Epidermal melanocyte (primary cell): ENCODE data around the gene MAPKAP1.

ENCODE experiments used
- DNase-seq: peaks from one replicate; pipeline ENCODE4 v3.0.0; 2011; ENCODE audit warnings: low spot score; ENCODE audit not compliant: insufficient read length

The MAPKAP1 gene

DNA sequence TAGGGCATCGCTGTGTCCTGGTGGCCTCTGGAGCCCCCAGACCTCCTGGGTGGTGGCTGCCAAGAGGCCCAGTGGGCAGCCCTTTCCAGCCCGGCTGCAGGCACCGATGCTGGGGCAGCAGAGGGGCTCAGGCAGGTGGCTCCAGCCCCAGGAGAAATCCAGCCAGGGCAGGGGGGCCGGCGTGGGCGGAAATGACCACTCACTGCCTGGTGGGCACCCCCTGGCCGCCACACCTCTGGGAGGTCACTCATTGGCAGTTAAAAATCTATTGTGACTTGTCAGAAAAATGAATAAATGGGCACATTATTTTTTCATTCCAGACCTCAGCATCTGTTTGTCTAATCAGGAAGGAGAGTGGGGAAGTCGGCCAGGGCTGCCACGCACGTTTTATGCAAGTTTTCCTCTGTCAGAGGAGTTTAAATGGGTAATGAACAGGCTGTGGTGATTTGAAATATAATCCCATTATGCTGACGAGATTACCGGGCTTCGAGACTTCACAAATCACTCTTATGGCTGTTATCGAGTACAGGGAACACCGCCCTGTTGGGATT lies 273.5 kb downstream of the MAPKAP1 start:
- DNase-seq = no peak

DNA sequence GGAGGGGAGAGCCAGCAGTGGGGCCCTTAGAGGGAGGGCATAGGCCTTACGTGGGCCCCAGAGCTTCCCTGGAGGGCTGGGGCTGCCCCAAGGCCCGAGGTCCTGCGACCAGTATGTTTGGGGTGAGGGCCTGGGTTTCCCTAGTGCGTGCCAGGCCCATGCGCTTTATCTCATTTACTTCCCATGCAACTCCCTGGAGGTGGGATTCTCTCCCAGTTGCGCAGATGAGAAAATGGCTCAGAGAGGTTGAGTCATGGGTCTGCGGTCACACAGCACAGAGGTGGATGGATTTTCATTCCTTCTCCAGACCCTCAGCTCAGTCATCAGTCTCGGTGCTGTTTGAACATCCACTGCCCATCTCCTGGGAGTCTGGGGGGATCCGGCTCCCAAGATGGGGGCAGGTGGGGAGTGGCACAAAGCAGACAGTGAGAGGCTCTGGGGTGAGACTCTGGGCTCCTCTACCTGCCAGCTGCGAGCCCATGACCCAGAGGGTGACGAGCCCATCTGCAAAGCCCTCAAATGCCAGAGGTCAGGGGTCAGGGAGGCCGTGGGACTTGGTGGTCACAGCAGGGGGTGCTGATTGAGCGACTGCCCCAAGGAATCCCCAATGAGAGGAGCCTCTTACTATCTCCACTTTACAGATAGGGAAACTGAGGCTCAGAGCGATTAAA lies 274.2 kb downstream of the MAPKAP1 start:
- no peak for DNase-seq

DNA sequence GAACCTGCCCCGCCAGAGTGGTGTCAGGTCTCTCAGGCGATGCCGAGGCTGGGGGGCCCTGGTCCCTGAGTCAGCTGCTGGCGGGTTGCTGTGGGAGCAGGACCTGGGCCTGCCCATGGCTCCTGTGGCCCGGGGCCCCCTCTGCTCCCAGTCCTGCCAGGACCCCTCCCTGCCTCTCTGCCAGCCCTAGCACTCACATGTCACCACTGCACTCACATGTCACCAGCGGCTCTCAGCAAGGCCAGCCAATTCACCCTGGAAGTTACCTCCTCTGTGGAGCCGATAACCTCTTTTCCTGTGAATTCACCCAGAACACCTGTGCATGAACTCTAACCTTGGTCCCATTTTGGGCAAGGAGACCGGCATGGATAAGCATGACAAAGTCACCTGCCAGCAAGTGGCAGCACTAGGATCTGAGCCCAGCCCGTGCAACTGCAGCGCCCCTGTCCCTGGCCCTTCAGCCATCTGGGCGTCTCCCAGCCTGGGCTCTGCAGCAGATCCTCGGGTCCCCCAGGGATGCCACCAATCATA lies 275.2 kb downstream of the MAPKAP1 start:
- DNase-seq = no peak

DNA sequence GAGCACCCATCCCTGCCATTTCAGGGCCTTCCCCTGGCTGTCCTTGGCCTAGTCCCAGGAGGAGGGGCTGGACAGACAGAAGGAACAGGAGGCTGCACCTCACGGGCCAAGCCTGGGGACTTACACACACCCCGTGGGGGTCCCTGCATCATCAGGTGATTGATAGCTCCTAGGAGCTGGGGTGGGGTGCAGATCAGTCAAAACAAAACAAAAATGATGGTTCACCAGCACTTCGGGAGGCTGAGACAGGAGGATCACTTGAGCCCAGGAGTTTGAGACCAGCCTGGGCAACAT lies 276.0 kb downstream of the MAPKAP1 start:
- DNase-seq = no peak

DNA sequence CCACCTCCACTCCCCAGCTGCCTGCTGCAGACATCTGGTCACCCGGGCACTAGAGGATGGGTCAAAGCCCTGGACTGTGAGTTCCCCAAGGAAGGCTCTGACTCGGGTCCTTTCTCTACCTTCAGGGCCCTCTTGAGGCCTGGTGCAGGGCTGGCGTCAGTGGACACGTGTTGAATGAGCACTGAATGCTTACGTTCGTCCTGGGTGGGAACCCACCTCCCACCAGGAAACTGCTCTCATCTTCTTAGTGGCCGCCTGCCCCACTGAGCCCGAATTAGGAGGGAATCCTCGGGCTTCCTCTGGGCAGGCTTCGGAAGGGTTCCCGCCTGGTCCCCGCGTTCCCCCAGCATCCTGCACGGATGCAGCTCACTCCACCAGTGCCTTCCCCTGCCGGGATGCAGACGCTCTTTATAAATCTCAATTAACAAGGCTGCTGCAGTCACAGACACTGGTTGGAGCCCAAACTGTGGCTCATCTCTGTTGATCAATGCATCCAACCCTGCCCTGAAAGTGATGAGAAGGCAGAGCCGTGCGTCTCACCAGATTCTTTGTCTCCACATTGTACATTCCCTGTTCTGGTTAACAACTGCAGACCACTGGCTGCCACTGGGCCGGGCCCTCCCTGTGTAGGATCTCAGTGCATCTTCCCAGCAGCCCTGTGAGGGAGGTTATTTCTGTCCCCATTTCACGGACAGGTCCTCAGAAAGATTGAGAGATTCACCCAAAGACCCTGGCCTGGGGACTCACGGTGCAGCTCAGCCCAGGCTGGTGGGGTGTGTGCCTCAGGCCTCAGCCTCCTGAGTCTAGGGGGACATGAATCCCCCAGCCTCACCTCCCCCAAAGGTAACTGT lies 276.6 kb downstream of the MAPKAP1 start:
- no peak for DNase-seq

DNA sequence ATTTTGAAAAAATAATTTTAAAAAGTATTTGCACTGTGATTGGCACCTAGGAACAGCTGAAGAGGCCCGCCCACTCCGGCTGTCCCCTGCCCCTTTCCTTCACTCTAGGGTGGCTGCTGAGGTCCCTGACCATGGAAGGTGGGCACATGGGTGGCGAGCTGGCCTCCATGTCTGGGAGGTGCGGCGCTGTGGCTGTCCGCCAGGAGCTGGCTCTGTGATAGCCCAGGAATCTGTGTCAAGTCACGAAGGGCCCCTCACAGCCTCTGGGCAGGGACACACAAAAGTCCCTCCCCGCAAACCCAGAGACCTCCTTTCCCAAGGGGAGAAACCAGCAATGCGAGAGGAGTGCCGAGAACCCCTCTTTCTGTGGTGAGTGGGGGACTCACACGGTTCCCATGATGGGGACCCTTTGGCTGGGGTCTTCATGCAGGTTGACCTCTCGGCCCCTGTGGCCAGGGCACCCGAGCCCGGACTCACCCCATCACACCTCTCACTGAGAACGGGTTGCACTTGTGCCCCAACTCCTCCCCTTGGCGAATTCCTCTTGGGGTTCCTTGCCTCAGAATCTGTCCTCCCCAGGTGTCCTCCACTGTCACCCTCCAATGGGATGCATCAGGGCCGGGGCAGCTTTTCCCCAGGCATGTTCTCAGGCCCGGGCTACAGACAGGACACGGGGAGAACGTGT lies 277.4 kb downstream of the MAPKAP1 start:
- DNase-seq = no peak

DNA sequence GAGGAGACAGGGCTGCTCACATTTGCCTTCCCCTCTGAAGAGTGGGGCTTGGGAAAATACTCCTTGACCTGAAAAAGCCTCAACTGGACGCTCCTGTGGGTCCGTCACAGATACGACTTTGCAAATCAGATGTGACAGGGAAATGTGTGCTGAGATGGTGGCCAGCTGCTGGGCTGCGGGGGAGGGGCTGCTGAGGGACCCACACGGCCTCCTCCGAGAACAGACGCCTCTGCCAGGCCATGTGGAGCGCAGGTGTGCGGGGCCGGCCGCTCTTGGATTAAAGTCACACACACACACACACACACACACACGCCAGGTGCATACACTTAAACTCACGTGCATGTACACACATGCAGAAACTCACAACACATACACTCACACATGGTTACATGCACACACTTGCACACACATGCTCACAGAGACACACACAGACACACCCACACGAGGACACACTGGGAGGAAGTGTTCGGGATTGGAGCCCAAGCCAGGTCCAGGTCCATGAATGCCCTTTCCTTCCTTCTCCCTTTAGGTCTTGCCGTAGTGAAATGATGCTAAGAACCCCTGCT lies 278.0 kb downstream of the MAPKAP1 start:
- DNase-seq = no peak

DNA sequence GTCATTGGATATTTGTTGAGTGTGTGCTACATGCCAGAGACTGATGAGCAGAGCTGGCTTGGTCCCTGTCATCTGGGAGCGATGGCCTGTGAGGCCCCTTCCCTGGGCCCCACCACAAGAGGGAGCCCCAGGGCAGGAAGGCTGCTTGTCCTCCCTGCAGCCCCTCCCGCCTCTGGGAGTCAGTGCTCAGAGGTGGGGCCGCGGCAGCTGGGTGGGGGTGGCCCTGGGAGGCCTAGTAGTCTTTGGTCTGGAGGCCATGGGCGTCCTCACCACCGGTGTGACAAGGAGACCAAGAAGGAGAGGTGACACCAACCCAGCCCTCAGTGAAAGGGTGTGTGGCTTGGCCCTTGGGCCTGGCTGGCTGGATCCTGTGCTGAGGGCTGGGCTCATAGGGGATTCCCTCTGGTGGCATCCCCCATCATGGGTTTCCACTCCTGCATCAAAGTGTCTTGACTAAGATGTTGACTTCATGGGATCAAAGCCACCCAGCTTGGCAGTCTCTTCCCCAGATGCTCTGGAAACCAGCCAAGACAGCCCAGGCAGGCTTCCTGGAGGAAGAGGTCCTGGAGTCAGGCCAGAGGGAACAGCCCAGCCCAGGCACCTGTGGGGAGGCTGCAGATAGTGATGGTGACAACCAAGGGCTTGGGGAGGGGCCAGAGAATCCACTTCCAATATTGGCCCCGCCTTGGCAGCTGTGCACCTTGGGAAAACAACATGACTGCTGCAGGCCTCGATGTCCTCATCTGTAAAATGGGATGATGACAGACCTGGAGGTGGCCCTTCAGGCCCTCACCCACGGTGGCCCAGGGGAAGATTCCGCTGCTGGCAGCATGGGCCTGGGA lies 278.7 kb downstream of the MAPKAP1 start:
- DNase-seq = no peak

DNA sequence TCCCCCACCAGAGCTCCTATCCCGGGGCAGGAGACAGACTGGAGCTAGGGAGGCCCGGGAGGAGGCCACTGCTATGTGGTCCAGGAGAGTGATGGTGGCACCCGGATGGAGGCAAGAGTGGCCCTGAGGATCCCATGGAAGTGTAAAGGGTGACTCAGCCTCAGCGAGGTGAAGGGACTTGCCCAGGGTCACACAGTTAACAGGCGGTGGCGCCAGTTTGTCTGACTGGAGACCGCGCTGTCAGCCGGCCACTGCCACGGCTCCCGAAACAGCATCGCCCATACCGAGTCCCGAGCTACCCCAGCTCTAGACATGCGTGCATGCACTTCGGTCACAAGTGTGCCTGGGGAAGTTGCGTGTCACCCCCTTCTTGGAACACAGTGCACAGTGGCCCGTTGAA lies 279.5 kb downstream of the MAPKAP1 start:
- no peak for DNase-seq

DNA sequence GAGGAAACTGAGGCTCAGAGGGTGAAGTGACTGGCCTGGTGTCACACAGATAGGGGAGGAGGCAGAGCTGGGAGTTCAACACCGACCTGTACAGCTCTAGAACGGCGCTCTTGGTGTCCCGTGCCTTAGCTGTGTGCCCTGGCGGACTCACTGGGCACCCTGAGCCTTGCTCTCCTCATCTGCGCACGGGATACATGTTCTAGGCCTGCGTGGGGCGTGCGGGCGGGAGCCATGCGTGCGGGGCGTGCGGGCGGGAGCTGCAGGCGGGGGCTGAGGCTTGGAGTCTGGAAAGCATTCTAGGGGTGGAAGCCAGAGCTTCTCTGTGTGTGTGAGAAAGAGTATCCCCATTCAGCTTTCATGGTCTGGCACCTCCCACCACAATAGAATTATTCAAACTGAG lies 280.1 kb downstream of the MAPKAP1 start:
- DNase-seq = no peak

DNA sequence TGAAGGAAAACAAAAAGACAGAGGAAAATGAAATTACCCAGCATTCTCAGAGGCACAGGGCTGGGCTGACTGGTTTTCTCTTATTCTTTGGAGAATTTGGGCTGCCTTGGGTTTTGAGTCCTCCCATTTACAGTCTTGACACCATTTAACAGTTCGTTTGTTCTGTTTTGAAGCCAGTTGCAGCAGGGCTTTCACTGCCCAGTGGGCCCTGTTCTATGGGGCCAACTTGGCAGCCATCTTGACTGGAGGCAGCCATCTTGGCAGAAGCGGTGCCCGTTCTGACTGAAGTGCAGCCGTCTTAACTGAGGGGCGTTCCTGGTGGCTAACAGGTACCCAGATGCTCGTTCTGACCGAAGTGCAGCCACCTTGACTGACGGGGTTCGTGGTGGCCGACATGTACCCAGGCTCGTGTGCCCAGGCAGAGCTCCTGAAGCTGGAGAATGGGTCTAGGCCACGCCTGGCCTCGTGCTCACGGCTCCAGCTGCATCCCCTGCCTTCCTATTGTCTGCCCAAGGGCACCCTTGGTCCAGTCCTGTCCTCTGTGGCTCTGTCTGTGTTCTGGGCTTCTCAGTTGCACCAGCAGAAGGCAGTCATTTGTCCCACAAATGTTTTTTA lies 281.0 kb downstream of the MAPKAP1 start:
- DNase-seq = no peak

DNA sequence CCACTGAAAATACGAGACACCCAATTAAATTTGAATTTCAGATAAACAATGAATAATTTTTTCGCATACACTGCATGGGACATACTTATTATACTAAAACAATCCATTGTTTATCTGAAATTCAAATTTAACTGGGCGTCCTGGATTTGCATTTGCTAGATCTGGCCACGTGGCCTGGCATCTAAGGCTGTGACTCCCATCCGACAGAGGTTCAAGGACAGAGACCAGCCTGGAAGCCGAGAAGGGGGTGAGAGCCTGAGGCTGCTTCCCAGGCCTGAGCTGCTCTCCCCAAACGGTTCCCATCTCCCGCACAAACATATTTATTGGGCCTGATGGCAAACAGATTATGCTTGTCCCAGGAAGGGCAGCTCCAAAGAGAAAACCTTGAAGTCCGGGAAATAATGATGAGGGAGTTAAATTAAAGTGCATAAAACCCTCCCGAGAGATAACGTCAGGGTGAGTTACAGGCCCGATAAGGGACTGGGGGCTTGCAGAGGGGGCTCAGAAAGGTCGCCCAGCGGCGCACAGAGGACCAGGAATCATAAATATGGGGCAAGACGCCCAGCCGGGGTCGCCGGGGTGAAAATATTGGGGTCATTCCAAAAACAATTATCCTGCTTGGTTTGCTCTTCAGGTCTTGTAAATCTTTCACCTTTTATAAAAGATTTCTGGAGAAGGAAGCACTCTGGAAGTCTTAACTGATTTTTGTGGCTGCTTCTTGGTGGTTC lies 281.7 kb downstream of the MAPKAP1 start:
- DNase-seq = no peak

DNA sequence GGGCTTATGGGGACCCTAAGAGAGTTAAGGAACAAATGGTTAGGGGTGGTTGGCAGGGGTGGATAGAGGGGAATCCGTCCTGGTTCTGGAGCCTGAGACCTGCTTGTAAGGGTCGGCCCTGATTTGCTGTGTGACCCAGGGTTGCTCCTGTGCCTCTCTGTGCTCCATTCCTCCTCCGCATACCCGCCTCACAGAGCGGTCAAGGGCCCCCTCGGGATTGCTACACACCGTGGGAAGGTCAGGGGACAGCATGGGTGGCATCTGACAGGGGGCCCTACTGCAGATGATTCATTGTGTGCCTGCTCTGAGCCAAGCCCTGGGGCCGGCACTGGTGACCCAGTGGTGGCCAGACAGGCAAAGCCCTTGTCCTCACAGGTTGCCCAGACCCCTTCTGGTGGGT lies 283.0 kb downstream of the MAPKAP1 start:
- DNase-seq = no peak

DNA sequence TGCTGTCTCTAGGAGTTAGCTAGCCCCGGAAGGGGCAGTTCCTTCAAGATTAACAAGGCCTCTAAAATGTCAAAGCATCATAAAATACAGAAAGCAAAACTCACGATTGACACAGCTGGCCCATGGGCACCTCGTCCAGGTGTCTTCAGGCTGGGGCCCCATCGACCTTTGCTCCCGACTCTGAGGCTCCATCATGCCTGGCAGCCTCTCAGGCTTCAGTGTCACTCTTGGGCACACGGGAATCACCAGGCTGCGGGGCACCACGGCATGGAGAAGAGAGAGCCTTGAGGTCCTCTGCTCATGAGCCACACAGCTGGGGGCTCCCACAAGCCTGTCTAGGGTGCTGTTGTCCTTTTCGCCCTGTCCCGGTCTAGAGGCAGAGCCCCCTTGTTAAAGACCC lies 284.2 kb downstream of the MAPKAP1 start:
- DNase-seq = no peak

DNA sequence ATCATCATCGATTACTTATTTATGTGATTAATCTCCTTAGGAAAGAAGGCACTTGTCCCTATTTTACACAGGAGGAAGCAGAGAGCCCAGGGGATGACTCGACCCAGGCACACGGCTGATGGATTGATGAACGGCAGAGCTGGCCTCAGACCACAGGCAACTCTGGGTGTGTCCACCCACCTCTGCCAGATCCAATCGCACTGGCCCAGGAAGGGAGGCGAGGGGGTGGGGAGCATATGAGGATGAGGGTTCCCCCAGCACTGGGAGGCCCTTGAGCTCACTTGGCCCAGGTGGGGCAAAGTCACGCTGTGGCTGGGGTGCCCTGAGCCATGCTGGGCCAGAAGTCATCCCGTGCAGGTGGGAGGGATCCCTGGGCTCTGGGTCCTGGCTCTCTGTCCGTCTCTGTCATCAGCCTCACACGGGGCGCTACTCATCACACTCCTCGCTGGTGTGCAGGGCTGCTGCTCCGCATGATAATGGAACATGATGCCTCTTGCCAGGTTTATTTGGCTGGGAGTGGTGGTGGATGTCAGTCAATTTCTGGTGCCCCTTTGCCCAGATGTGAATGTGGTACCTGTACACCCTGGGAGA lies 285.3 kb downstream of the MAPKAP1 start:
- DNase-seq = no peak

DNA sequence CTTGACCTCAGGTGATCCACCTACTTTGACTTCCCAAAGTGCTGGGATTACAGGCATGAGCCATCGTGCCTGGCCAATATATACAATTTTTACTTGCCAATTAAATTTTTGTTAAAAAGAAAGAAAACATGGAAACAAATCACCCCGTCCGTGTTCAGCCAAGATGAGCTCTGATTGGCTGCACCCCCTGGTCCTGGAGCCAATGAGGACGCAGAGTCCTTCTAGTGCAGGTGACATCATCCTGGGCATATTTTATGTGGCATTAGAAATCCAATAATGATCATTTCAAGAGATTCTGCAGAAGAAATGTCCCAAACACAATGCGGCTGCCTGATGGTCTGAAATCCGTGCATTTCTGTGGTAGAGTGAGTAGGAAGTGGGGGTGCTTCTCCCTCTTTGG lies 285.8 kb downstream of the MAPKAP1 start:
- no peak for DNase-seq

DNA sequence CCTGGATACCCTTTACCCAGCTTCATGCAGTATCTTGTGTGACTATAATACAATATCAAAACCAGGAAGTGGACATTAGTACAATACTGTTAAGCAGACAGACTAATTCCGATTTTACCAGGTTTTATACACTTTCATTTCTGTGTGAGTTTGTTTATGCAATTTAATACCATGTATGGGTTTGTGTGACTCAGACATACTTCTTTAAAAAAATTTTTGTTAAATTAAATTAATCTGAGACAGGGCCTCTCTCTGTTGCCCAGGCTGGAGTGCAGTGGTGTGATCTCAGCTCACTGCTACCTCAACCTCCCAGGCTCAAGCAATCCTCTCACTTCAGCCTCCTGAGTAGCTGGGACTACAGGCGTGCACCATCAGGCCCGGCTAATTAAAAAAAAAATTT lies 288.6 kb downstream of the MAPKAP1 start:
- no peak for DNase-seq

DNA sequence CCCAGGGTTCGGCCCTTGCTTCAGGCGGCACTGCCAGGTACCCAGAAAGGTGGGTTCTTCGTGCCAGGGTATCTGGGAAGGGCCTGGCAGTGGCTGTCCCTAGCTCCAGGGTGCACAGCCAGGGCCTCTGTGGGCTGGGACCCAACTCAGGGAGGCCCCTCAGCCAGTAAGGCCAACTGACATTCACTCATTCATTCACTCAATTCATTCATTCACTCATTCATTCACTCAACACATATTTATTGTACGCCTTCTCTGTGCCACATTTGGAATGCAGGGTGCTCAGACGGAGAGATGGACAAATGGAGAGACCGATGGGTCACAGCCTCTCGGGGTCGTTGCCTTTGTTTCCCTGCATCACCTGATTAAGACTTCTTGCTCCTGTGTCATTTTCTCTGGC lies 290.5 kb downstream of the MAPKAP1 start:
- DNase-seq = no peak
